Activated CD4-positive, alpha-beta T cell treated with anti-CD3 and anti-CD28 coated beads, Interleukin-2, amount 10 ng/mL, durations not matched to agents 7 days and 5 days (primary cell): ENCODE measurements around the gene SYT1. TPM values are rescaled to one million over a fixed set of nuclear protein-coding genes. Genes with fewer than 3 reads are reported as not detected.

ENCODE experiments used
- CTCF ChIA-PET: fragments of 350-600 bp; sonication (Branson Sonifier 250); formaldehyde crosslinking; loops from one replicate; lab custom pipeline; 2021; ENCODE audit warnings: antibody characterized with exemption; lab: Charles Lee
- POLR2A ChIA-PET: fragments of 350-600 bp; sonication (Branson Sonifier 250); formaldehyde crosslinking; loops from one replicate; lab custom pipeline; 2021; ENCODE audit warnings: antibody characterized with exemption; lab: Charles Lee
- DNase-seq: peaks from one replicate; pipeline ENCODE4 v3.0.0-alpha.2; 2020
- H3K27ac Mint-ChIP-seq: one replicate; pipeline ENCODE4 v1.8.0; 2021; ENCODE audit warnings: mild to moderate bottlenecking, moderate library complexity, mixed read lengths
- H3K27me3 Mint-ChIP-seq: one replicate; pipeline ENCODE4 v1.8.0; 2021; ENCODE audit warnings: mixed read lengths
- H3K36me3 Mint-ChIP-seq: one replicate; pipeline ENCODE4 v1.8.0; 2021; ENCODE audit warnings: low read depth, mixed read lengths
- H3K4me1 Mint-ChIP-seq: one replicate; pipeline ENCODE4 v1.8.0; 2021; ENCODE audit warnings: mixed read lengths
- H3K4me3 Mint-ChIP-seq: one replicate; pipeline ENCODE4 v1.8.0; 2021; ENCODE audit warnings: mild to moderate bottlenecking, moderate library complexity, mixed read lengths
- H3K9me3 Mint-ChIP-seq: one replicate; pipeline ENCODE4 v1.8.0; 2021; ENCODE audit warnings: mixed read lengths
- microRNA-seq: library from miRNA; unstranded; fragments of <30 nt; microRNA quantifications from one replicate; pipeline ENCODE4 v1.2.0, GENCODE V29; 2021; ENCODE audit warnings: borderline microRNAs expressed, borderline replicate concordance
- total RNA-seq, 2 experiments: library from RNA; stranded (reverse); gene quantifications; one replicate each; pipeline ENCODE4 v1.2.3, GENCODE V29; 2021

The SYT1 gene
- total RNA-seq, 2 experiments from 2014 or later = not detected

DNA sequence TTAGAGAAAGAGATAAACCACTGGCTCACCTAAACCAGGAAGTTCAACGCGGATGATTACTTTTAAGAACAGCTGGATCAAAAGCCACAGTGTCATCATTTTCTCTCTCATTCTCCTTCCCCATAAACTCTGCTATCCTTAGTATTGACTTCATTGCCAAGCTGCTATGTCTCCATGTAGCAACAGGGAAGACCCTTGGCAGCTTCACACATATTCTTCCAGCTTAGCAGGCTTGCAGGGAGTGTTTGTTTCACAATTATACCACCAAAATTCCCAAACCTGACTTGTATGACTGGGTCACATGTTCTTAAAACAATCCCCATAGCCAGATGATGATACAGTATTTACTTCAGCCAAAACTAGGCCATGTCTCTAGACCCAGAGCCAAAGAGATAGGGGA lies 590.7 kb downstream of the SYT1 start:
- H3K27ac Mint-ChIP-seq = no peak overlapping the region
- H3K4me1 Mint-ChIP-seq = no peaks in the 10 kb centered on the region
- no peaks in the 10 kb centered on the region for H3K9me3 Mint-ChIP-seq
- H3K27me3 Mint-ChIP-seq = no peaks in the 10 kb centered on the region
- CTCF ChIA-PET = no interaction called here
- no peak for DNase-seq
- no peaks in the 10 kb centered on the region for H3K36me3 Mint-ChIP-seq
- POLR2A ChIA-PET = no interaction called here
- no peak overlapping the region for H3K4me3 Mint-ChIP-seq

DNA sequence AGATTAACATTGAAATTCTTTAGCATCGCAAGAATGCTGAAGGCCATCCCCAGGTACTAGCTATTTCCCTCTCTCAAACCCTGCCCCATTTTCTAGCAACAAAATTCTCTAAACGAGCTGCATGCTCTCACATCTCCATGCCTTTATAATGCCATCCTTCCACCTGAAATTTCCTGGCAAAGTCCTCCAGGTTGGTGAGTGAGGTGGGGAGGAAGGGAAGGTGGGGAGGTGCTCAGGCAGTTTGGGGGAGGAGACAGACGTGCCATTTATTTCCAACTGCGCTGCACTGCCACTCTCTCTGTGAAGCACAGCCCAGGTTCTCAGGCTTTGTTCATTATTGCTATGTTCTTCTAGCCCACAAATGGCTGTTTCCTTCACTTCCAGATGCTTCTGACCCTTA lies 617.7 kb downstream of the SYT1 start:
- ChIA-PET CTCF (no interaction called here), POLR2A (no interaction called here)
- no peak for DNase-seq
- Mint-ChIP-seq H3K4me3 (no peak overlapping the region), H3K27ac (no peak overlapping the region), H3K9me3 (no peaks in the 10 kb centered on the region), H3K4me1 (no peaks in the 10 kb centered on the region), H3K36me3 (no peaks in the 10 kb centered on the region), H3K27me3 (no peaks in the 10 kb centered on the region)

DNA sequence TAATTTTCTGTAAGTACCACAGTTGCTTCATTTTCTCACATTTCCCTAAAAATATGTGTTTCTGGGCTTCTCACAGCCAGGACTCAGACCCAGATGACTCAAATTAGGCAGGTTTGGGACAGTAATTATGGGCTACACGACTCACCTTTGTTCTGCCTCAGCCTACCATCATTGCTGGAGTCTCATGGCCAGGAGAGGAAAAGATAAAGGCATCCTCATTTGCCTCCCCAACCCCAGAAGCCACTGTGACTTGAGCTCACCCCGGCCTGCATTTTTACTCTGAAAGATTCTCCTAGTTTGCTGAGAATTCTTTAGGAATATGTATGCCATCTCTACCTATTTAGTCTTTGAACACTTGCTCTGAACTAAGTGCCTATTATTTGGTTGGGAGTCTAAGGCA lies 618.3 kb downstream of the SYT1 start:
- no peak overlapping the region for H3K27ac Mint-ChIP-seq
- H3K9me3 Mint-ChIP-seq = no peaks in the 10 kb centered on the region
- no peaks in the 10 kb centered on the region for H3K36me3 Mint-ChIP-seq
- H3K27me3 Mint-ChIP-seq = no peaks in the 10 kb centered on the region
- H3K4me1 Mint-ChIP-seq = no peaks in the 10 kb centered on the region
- H3K4me3 Mint-ChIP-seq = no peak overlapping the region
- ChIA-PET CTCF (no interaction called here), POLR2A (no interaction called here)
- no peak for DNase-seq

DNA sequence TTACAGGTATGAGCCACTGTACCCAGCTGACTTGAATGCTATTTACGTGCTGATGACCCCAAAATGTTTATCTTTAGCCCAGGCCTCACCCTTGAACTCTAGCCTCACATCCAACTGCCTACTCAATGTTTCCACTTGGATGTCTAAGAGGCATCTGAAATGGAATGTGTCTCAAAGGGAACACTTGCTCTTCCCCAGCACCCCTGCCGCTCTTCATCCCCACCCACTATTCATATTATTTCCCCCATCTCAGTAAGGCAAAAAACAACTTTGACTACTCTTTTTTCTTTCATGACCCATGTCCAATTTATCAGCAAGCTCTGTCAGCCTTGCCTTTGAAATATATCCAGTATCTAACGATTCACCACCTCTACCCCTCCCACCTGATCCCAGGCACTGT lies 621.6 kb downstream of the SYT1 start:
- Mint-ChIP-seq H3K4me3 (no peak overlapping the region), H3K9me3 (no peaks in the 10 kb centered on the region), H3K27me3 (no peaks in the 10 kb centered on the region), H3K36me3 (no peaks in the 10 kb centered on the region), H3K27ac (no peak overlapping the region), H3K4me1 (no peaks in the 10 kb centered on the region)
- POLR2A ChIA-PET = no interaction called here
- CTCF ChIA-PET = no interaction called here
- DNase-seq = no peak

DNA sequence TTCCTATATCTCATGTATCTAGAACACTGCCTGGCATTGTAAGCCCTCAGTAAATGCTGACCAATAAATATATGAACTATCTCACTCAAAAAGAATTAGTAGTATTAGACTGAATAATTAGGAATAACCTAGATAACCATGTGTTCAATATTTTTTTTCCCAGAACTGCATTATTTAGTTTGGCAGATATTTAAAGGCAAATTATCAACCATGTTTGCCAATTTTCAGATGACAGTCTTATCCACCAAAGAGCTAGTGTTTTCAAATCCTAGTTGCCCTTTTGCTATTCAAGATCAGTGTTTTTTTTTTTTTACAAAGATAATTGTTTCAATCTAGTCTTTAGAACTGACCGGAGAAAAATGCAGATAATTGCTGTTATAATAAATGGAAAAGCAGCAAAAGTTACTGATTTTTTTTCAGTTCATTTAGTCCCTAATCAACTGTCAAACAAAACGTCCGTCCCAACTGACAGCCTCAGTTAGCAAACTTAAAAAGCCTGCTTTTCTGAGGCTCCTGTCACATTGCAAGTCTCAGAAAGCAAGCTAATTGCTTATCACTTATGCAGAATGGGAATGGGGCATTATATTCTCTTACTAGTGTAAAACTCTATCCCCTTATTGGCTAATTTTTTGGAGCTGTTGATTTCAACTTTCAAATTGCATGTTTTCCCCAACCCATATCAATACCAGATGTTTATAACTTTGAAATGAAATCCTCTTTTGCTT lies 623.0 kb downstream of the SYT1 start:
- no peak overlapping the region for H3K4me3 Mint-ChIP-seq
- no peak for DNase-seq
- no peaks in the 10 kb centered on the region for H3K36me3 Mint-ChIP-seq
- H3K4me1 Mint-ChIP-seq = no peaks in the 10 kb centered on the region
- H3K27me3 Mint-ChIP-seq = no peaks in the 10 kb centered on the region
- CTCF ChIA-PET = interaction anchor here (0.6 kb wide), 1 partner anchor 134 kb away, joined by 3 read pairs; no protein-coding TSS in a partner anchor
- POLR2A ChIA-PET = no interaction called here
- no peak overlapping the region for H3K27ac Mint-ChIP-seq
- H3K9me3 Mint-ChIP-seq = no peaks in the 10 kb centered on the region

Small RNA genes within 50 kb of the gene (microRNA-seq; reads per million reads assigned to microRNA genes)
- not detected for gene MIR1252
